ENCODE measurements around the gene TCF15. TPM values are rescaled to one million over a fixed set of nuclear protein-coding genes. Genes with fewer than 3 reads are reported as not detected.

TCF15 gene
- total and polyA plus RNA-seq, 2 of the 13 experiments (the other 11 are each of a cell fraction or from before 2014, with no cell fraction given): not detected

GRCh38 chr20:651713-652614 lies 41.9 kb upstream of the TCF15 start (continued):
- TF ChIP-seq ZNF350 (CRISPR knock-in tag; IDR thresholded peaks at IDR 0.05; ENCODE audit: borderline replicate concordance, low read depth) (peak; percentile 59; the same call in 1 of the 2 replicates), ZNF782 (CRISPR knock-in tag; IDR thresholded peaks at IDR 0.05; ENCODE audit: borderline replicate concordance) (no peak), ZNF253 (CRISPR knock-in tag; IDR thresholded peaks at IDR 0.05; ENCODE audit: borderline replicate concordance) (peak; percentile 46; the same call in 1 of the 2 replicates), ZNF451 (CRISPR knock-in tag; IDR thresholded peaks at IDR 0.05) (0 out of 2 replicates have a peak, but pooled peaks have one; percentile 12), ZFP37 (CRISPR knock-in tag; IDR thresholded peaks at IDR 0.05; ENCODE audit: borderline replicate concordance) (no peak), ZNF407 (CRISPR knock-in tag; IDR thresholded peaks at IDR 0.05; ENCODE audit: not compliant biosample characterization) (peak; percentile 14), MAX (IDR thresholded peaks at IDR 0.05) (peak; percentile 59; the same call in 1 of the 2 replicates), EEA1 (CRISPR knock-in tag; IDR thresholded peaks at IDR 0.05; ENCODE audit: borderline replicate concordance) (0 out of 2 replicates have a peak, but pooled peaks have one; percentile 52), KMT2A (CRISPR knock-in tag; IDR thresholded peaks at IDR 0.05) (0 out of 2 replicates have a peak, but pooled peaks have one; percentile 18), ZNF543 (CRISPR knock-in tag; IDR thresholded peaks at IDR 0.05) (0 out of 2 replicates have a peak, but pooled peaks have one; percentile 10), TEAD2 (CRISPR knock-in tag; IDR thresholded peaks at IDR 0.05) (no peak; the same call in 1 of the 2 replicates), ZFP36 (IDR thresholded peaks at IDR 0.05; ENCODE audit: borderline replicate concordance, low read depth, low read length, partially characterized antibody) (no peak), KAT7 (CRISPR knock-in tag; IDR thresholded peaks at IDR 0.05; ENCODE audit: borderline replicate concordance) (peak; percentile 79), NR2C2 (CRISPR knock-in tag; IDR thresholded peaks at IDR 0.05; ENCODE audit: borderline replicate concordance) (0 out of 2 replicates have a peak, but pooled peaks have one; percentile 61), NRL (CRISPR knock-in tag; IDR thresholded peaks at IDR 0.05; ENCODE audit: borderline replicate concordance) (0 out of 2 replicates have a peak, but pooled peaks have one; percentile 77), ZNF326 (CRISPR knock-in tag; IDR thresholded peaks at IDR 0.05; ENCODE audit: borderline replicate concordance) (no peak; the same call in 1 of the 2 replicates), ESRRA (CRISPR knock-in tag; IDR thresholded peaks at IDR 0.05; ENCODE audit: low read depth) (0 out of 2 replicates have a peak, but pooled peaks have one; percentile 11), MYC (CRISPR knock-in tag; IDR thresholded peaks at IDR 0.05; ENCODE audit: borderline replicate concordance) (no peak), NFIB (CRISPR knock-in tag; IDR thresholded peaks at IDR 0.05; ENCODE audit: borderline replicate concordance) (no peak)

Measured in HepG2 (cell line).